ENCODE results near the gene BSND.
A peak's percentile ranks its signal among the peaks of the same experiment; 100 is the strongest.

BSND gene

GRCh38 chr1:54989968-54990810 lies 8.5 kb upstream of the BSND start:
- Mint-ChIP-seq H3K27me3 (peaks cover 0 to 27% of the 10 kb centered on the region in 2 donors), H3K4me3 (no peak overlapping the region), H3K36me3 (ENCODE audit: insufficient read depth) (no peaks in the 10 kb centered on the region), H3K4me1 (ENCODE audit: low read depth in 2 of 2) (peaks cover 5 to 8% of the 10 kb centered on the region in 2 donors), H3K9me3 (no peaks in the 10 kb centered on the region), H3K27ac (no peak overlapping the region)
- DNase-seq (no peak), ATAC-seq (replicated peaks) (no peak)

DNA sequence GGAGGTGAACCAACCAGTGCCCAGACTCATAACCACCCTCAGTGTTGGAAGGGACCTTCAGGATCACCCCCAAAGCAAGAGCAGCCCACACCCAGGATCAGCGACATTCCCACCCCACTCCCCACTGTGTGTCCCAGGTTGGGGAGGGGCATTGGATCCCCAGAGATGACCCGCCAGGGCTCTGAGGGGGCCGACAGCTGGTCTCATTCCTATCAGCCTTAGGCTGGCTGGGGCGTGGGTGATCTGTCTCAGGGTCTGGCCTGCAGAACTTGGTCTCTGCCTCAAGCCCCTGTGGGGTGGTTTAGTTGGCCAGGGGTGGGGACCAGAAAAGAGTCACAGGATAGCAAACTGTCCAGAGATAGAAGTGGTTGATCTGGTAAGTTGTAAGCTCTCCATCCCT lies 7.8 kb upstream of the BSND start:
- DNase-seq = no peak
- Mint-ChIP-seq H3K4me3 (no peak overlapping the region), H3K27ac (no peak overlapping the region), H3K9me3 (no peaks in the 10 kb centered on the region), H3K27me3 (peaks cover 0 to 27% of the 10 kb centered on the region in 2 donors), H3K4me1 (ENCODE audit: low read depth in 2 of 2) (peaks cover 12 to 15% of the 10 kb centered on the region in 2 donors), H3K36me3 (ENCODE audit: insufficient read depth) (peaks cover 2% of the 10 kb centered on the region)
- ATAC-seq (replicated peaks) = no peak

DNA sequence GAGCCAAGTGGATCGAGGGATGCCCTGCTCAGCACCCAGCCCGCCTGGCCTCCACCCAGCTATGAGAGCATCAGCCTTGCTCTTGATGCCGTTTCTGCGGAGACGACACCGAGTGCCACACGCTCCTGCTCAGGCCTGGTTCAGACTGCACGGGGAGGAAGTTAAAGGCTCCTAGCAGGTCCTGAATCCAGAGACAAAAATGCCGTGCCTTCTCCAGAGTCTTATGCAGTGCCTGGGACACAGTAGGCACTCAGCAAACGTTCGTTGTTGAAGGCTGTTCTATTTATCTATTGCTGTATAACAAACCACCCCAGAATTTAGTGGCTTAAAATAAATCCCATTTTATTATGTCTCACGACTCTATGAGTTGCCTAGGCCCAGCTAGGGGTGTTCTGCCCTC lies 6.8 kb upstream of the BSND start:
- peaks cover 20 to 23% of the 10 kb centered on the region in 2 donors for H3K4me1 Mint-ChIP-seq (ENCODE audit: low read depth in 2 of 2)
- H3K9me3 Mint-ChIP-seq = no peaks in the 10 kb centered on the region
- no peak overlapping the region for H3K27ac Mint-ChIP-seq
- no peak overlapping the region for H3K4me3 Mint-ChIP-seq
- H3K36me3 Mint-ChIP-seq (ENCODE audit: insufficient read depth) = peaks cover 5% of the 10 kb centered on the region
- H3K27me3 Mint-ChIP-seq = peaks cover 0 to 27% of the 10 kb centered on the region in 2 donors
- ATAC-seq (replicated peaks) (no peak), DNase-seq (no peak)

DNA sequence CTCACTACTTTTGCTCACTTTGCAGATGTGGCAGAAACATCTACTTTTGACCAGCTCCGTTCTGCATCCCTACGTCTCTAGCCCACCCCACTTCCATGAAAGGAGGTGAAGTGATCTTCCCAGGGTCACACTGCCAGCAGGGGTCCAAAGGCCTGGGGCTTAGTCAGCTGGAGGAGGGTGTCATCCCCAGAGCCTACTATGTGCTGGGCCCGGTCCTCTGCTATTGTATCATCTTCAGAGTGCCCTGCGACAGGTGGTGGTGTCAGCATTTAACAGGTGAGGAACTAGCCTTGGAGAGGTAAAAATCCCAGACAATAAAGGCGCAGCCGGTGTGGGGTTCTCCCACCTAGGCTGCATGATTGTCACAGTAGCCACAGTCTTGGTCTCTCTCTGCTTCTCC lies 5.6 kb upstream of the BSND start:
- H3K4me1 Mint-ChIP-seq (ENCODE audit: low read depth in 2 of 2) = peaks cover 23 to 24% of the 10 kb centered on the region in 2 donors

DNA sequence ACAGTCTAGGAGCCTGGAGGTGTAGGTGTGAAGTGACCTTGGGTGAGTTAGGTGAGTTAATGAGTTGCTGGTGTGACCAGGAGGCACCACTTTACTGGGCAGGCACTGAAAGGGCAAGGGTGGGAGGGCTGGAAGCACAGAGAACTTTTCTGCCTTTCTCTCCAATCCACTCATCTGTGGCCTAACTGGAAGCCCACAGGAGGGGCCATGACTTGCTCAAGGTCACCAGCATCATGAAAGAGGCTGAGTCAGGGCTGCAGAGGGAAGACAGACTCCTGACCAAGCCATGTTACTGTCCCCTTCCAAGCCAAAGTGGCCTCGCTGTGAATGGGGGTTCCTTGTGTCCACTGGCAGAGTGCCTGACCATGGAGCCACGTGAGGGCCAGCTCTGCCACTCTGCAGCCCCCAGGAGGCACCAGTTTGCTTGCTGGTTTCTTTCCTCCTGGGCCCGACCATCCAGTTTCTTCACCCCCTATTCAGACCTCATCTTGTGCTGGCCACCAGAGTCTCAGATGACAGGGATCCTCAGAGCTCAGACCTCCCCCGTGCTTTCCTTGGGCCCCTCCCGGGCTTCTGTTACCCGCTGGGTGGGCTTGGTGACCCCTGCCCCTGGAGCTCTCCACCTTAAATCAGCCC lies 4.3 kb upstream of the BSND start:
- Mint-ChIP-seq H3K4me3 (no peak overlapping the region), H3K36me3 (ENCODE audit: insufficient read depth) (peaks cover 5% of the 10 kb centered on the region), H3K27ac (peak overlapping the region; percentile 11 to 32), H3K27me3 (peaks cover 9 to 35% of the 10 kb centered on the region in 2 donors), H3K4me1 (ENCODE audit: low read depth in 2 of 2) (peaks cover 23 to 24% of the 10 kb centered on the region in 2 donors), H3K9me3 (no peaks in the 10 kb centered on the region)
- DNase-seq (no peak), ATAC-seq (replicated peaks) (no peak)

More for the DNA sequence above, 5.6 kb upstream of the BSND start:
- DNase-seq (no peak), ATAC-seq (replicated peaks) (no peak)
- Mint-ChIP-seq H3K9me3 (no peaks in the 10 kb centered on the region), H3K27me3 (peaks cover 9 to 35% of the 10 kb centered on the region in 2 donors), H3K36me3 (ENCODE audit: insufficient read depth) (peaks cover 5% of the 10 kb centered on the region), H3K4me3 (no peak overlapping the region), H3K27ac (no peak overlapping the region)

DNA sequence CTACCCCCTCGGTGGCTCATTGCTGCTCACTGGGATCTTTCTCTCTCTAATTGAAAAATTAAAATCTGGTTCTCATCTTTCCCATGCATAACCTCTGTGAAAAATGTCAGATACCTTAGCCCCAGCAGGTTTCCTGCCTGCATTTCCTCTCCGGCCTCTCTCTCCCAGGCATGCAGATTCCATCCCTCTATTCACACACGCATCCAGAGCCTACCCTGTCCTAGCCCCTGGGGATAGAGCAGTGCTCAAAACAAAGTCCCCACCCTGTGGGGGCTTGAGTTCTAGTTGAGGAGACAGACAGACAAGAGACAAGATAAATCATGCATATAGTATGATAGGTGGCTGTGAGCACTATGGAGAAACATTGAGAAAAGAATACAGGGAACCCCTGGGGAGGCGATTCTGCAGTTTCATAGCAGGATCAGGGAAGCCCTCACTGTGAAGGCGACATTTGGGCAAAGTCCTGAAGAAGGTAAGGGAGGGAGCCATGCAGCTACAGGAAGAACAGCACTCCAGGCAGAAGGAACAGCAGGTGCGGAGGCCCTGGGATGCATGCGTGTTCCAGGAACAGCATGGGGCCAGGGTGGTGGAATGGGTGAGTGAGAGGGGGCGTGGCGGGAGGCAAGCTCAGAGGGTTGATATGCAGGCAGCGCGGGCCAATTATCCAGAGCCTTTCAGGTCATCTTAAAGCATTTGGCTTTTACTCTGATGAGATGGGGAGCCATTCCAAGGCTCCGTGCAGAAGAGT lies 3.5 kb upstream of the BSND start:
- peaks cover 5% of the 10 kb centered on the region for H3K36me3 Mint-ChIP-seq (ENCODE audit: insufficient read depth)
- peaks cover 9 to 35% of the 10 kb centered on the region in 2 donors for H3K27me3 Mint-ChIP-seq
- no peaks in the 10 kb centered on the region for H3K9me3 Mint-ChIP-seq
- peak overlapping the region; percentile 61 to 74 for H3K4me3 Mint-ChIP-seq
- DNase-seq (no peak), ATAC-seq (replicated peaks) (no peak)
- H3K27ac Mint-ChIP-seq = peak overlapping the region; percentile 11 to 32
- peaks cover 23 to 24% of the 10 kb centered on the region in 2 donors for H3K4me1 Mint-ChIP-seq (ENCODE audit: low read depth in 2 of 2)

GRCh38 chr1:54995835-54996234 lies 2.9 kb upstream of the BSND start:
- Mint-ChIP-seq H3K36me3 (ENCODE audit: insufficient read depth) (peaks cover 5% of the 10 kb centered on the region), H3K9me3 (no peaks in the 10 kb centered on the region), H3K4me3 (peak overlapping the region; percentile 61 to 74), H3K4me1 (ENCODE audit: low read depth in 2 of 2) (peaks cover 23 to 24% of the 10 kb centered on the region in 2 donors), H3K27me3 (peaks cover 9 to 35% of the 10 kb centered on the region in 2 donors), H3K27ac (peak overlapping the region; percentile 11 to 32)
- DNase-seq (peak; percentile 45 to 60 (median 52)), ATAC-seq (replicated peaks) (peak; percentile 91)

DNA sequence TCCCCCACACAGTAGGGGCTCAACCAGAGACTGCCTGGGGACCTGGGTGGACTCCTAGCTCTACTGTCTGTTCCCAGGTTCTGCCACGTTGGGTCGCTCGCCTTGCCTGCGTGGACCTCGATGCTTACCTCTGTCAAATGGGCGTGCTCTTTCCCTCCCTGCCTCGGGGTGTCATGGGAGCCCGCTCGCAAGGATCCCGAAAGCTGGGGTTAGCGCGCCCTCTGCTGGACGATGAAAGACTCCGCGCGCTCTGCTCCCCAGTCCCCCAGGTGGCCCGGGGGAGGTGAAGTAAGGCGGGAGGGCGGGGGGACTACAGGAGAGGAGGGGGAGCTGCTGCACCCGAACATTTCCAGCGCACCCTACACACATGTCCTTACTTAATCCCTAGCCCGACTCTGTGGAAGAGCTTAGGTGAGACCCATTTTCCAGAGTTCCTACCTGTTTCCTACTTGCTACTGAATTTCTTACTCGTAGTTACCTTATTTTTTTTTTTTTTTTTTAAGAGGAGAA lies 2.3 kb upstream of the BSND start:
- DNase-seq (peak; percentile 79 to 83 (median 81)), ATAC-seq (replicated peaks) (peak; percentile 77)
- Mint-ChIP-seq H3K4me1 (ENCODE audit: low read depth in 2 of 2) (peaks cover 23 to 24% of the 10 kb centered on the region in 2 donors), H3K36me3 (ENCODE audit: insufficient read depth) (peaks cover 5% of the 10 kb centered on the region), H3K4me3 (peak overlapping the region; percentile 61 to 74), H3K27me3 (peaks cover 9 to 35% of the 10 kb centered on the region in 2 donors), H3K9me3 (no peaks in the 10 kb centered on the region), H3K27ac (peak overlapping the region; percentile 11 to 32)

DNA sequence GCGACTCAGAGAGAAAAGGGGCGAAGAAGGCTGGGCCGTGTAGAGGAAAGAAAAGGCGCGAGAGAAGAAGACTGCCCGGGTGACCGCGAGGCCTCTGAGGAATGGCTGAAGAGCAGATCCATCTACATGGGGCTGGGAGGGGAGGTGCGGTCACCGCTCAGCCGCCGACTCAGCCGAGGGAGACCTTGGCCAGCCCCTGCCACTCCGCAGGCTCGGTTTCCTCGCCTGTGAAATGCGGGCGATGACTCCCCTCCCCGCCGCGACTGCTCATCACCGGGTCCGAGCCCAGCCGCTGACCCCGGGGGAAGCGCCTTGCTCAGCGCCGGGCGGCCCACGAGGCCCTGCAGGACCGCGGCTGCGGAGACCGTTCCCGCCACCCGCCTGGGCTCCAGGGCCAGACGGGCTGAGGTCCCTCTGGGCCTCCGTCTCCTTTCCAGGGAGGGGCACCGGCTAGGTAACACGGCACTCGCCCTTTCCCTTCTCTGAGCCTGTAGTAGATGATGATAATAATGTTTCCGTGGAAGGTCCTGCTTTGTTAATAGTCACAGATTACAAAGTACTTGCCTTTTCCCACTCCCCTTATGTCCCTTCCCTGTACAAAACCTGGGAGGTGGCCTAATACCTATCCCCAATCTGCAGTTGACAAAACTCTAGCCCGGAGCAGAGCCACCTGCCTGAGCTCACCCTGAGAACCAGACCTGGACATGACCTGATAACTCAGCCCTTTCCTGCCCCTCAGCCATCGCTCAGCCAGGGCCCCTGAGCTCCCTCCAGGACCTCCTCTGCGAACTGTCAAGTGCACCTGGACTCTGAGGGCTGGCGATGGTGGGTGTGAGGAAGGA lies 1.6 kb upstream of the BSND start:
- H3K27me3 Mint-ChIP-seq = peaks cover 9 to 35% of the 10 kb centered on the region in 2 donors
- H3K9me3 Mint-ChIP-seq = no peaks in the 10 kb centered on the region
- H3K36me3 Mint-ChIP-seq (ENCODE audit: insufficient read depth) = peaks cover 5% of the 10 kb centered on the region
- peaks cover 23 to 24% of the 10 kb centered on the region in 2 donors for H3K4me1 Mint-ChIP-seq (ENCODE audit: low read depth in 2 of 2)
- peak overlapping the region; percentile 61 to 74 for H3K4me3 Mint-ChIP-seq
- DNase-seq = no peak
- H3K27ac Mint-ChIP-seq = peak overlapping the region in 1 of 2 donors; percentile 11
- no peak for ATAC-seq (replicated peaks)

DNA sequence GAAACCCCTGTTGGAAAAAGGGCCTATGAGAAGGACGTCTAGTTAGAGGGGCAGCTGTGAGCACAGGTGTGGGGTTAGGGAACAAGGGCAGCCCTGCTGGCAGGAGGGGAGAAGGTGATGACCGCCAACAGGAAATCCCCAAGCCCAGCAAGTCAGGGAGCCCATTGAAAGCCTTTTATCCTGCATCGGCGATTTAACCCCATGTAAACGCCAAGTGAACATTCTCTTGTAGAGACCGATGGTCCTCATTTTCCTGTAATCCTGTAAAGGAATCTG lies 1.1 kb upstream of the BSND start:
- DNase-seq = no peak
- Mint-ChIP-seq H3K9me3 (no peaks in the 10 kb centered on the region), H3K4me3 (peak overlapping the region in 1 of 2 donors; percentile 53), H3K27me3 (peaks cover 9 to 35% of the 10 kb centered on the region in 2 donors), H3K27ac (no peak overlapping the region), H3K4me1 (ENCODE audit: low read depth in 2 of 2) (peaks cover 23 to 24% of the 10 kb centered on the region in 2 donors), H3K36me3 (ENCODE audit: insufficient read depth) (peaks cover 5% of the 10 kb centered on the region)
- no peak for ATAC-seq (replicated peaks)

GRCh38 chr1:54998100-54998499 lies 633 bp upstream of the BSND start:
- H3K9me3 Mint-ChIP-seq = no peaks in the 10 kb centered on the region
- no peak for DNase-seq

GRCh38 chr1:55000110-55001085 lies 1.7 kb downstream of the BSND start:
- H3K27me3 Mint-ChIP-seq = peaks cover 9 to 25% of the 10 kb centered on the region in 2 donors
- H3K4me3 Mint-ChIP-seq = no peak overlapping the region
- peaks cover 13 to 17% of the 10 kb centered on the region in 2 donors for H3K4me1 Mint-ChIP-seq (ENCODE audit: low read depth in 2 of 2)
- ATAC-seq (replicated peaks) = no peak
- no peak for DNase-seq
- H3K27ac Mint-ChIP-seq = no peak overlapping the region
- peaks cover 5% of the 10 kb centered on the region for H3K36me3 Mint-ChIP-seq (ENCODE audit: insufficient read depth)
- H3K9me3 Mint-ChIP-seq = no peaks in the 10 kb centered on the region

More at GRCh38 chr1:54998100-54998499, 633 bp upstream of the BSND start:
- Mint-ChIP-seq H3K4me3 (no peak overlapping the region), H3K4me1 (ENCODE audit: low read depth in 2 of 2) (peaks cover 23 to 24% of the 10 kb centered on the region in 2 donors), H3K36me3 (ENCODE audit: insufficient read depth) (peaks cover 5% of the 10 kb centered on the region), H3K27me3 (peaks cover 9 to 35% of the 10 kb centered on the region in 2 donors), H3K27ac (no peak overlapping the region)
- no peak for ATAC-seq (replicated peaks)

Data from effector memory CD8-positive, alpha-beta T cell (primary cell).